HG03066 (cell line): ENCODE data around the gene TBC1D22A.

ENCODE experiments used
- ATAC-seq: cut with Tn5 transposase; IDR thresholded peaks from one replicate; pipeline ENCODE4 v1.9.1; 2021; ENCODE audit warnings: low read depth; ENCODE audit not compliant: unreplicated experiment

TBC1D22A gene

DNA sequence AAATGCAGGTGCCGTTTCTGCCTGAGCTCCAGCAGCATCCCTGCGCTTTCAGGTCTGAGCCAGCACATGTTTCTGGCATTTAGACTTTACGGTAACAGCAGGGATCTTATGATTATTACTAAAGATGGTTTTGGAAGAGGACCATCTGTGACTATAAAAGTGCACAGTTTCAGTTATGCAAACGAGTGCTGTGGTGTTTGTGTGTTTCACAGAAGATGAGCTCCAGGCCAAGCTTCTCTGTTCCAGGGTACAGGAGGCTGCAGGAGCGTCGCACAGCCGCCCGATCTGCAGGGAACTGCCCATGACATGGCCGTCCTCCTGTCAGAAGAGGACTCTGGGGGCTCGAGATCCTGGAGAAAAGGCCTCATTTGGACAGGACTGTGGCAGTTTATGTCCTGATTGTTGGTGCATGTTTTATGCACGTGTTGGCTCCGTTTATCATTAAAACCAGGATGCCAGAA lies 297.3 kb downstream of the TBC1D22A start:
- no peak for ATAC-seq

DNA sequence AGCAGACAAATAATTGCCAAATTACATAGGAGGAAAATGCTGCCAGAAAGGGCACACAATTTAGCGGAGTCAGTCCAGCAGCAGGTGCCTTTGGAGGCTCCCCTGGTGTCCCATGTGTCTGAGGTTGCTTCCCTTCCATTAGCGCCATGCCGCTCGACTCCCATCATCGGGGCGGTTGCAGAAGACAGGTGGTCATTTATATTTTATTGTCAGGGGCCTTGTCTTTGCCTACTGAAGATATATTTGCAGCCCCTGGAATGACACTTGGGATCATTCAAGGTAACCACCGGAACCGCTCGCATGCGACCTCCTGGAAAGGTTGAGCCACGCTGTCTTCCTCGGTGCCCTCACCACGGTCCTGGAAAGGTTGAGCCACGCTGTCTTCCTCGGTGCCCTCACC lies 298.3 kb downstream of the TBC1D22A start:
- no peak for ATAC-seq

DNA sequence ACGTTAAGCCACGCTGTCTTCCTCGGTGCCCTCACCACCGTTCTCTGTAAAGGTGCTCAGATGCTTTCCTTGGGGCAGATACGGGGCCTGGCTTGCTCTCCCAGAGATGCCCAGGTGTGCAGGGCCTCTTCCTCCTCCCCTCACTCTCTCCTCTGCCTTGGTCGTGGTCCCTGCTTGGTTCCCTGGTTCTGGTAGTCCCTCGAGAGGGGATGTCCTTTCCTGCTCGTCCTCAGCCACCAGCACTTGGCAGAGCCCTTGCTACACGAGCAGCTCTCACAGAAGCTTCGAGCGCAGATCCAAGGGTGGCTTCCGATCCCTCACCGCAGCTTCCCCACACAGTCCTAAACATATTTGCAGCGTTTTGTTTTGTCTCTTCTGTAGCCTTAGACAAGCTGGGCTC lies 298.8 kb downstream of the TBC1D22A start:
- ATAC-seq: no peak

DNA sequence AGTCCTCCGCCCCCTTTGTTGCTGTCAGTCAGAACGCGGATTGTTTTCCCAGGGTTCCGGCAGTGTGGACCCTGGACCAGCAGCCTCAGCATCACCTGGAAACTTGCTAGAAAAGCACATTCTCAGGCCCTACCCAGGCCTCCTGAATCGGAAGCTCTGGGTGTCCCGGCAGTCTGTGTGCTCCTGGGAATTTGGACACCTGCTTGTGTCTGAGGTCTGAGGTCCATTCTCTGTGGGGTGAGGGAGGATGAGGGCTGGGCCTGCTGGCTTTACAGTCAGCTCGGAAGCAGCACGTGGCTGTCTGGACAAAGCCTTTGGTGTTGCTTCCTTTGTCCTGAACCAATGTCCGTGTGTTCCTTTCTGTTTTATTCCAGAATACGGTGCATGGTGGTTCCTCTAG lies 299.7 kb downstream of the TBC1D22A start:
- ATAC-seq: no peak

DNA sequence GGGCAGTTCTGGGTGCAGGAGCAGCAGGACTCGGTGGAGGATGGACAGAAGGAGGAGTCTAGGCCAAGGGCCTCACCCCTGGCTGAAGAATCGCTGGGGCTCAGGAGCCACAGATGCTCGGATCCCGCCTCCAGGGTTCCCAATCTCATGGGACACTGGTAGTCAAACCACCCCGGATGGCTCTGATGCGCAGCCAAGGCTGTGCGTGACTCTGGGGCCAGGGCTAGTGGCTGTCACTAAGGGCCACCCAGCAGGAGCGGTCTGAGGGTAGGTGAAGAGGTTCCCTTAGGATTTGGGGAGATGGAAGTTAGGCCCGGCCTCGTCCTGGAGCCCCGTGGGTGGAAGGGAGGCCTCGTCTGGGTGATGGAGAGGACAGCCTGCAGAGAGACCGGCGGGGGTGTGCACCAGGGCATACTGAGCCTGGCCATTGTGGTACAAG lies 300.6 kb downstream of the TBC1D22A start:
- no peak for ATAC-seq

DNA sequence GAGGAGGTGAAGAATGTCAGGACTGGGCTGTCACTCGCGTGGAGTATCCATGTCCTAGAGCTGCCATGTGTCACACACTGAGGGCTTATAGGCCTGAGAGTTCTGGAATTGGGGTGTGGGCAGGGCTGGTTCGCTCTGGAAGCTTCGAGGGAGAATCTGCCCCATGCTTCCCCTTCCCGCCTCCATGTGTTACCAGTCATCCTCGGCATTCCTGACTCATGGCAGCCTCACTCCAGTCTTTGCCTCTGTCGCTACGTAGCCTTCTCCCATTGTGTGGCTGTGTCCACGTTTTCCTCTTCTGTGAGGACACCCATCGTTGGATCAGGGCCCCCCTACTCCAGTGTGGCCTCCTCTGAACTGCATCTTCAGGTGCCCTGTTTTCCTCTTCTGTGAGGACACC lies 301.2 kb downstream of the TBC1D22A start:
- ATAC-seq: no peak

DNA sequence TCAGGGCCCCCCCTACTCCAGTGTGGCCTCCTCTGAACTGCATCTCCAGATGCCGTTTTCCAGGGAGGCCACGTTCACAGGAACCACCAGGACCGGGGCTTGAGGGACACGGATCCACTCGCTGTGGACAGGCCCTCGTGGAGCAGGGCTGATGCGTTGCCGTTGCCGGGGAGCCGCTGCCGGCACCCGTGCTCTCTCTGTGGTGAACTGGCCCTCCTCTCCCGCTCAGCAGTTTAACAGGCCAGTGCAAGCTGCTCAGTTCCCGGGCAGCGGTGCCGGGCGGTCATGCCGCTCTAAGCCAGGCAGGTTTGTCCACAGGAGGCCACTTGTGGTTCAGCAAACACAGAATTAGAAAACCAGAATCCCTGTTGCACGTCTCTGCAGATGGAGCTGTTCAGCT lies 301.6 kb downstream of the TBC1D22A start:
- no peak for ATAC-seq

DNA sequence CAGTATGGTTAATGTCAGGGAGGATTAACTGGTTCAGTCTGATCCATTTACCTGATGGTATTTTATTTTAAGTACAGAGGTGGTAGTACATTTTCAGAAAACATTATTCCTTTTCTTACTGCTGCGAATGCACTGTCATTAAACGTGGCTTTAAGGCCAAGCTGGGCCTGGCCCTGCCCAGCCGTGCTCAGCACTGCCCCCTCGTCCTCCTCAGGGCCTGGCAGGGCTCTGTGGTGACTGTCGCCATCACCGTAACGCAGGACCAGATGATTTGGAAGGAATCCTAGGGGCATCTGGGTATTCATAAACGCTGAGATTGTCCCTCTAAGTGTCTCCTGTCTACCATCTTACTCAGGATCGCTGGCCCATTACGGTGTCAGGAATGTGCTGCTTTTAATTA lies 302.0 kb downstream of the TBC1D22A start:
- no peak for ATAC-seq

DNA sequence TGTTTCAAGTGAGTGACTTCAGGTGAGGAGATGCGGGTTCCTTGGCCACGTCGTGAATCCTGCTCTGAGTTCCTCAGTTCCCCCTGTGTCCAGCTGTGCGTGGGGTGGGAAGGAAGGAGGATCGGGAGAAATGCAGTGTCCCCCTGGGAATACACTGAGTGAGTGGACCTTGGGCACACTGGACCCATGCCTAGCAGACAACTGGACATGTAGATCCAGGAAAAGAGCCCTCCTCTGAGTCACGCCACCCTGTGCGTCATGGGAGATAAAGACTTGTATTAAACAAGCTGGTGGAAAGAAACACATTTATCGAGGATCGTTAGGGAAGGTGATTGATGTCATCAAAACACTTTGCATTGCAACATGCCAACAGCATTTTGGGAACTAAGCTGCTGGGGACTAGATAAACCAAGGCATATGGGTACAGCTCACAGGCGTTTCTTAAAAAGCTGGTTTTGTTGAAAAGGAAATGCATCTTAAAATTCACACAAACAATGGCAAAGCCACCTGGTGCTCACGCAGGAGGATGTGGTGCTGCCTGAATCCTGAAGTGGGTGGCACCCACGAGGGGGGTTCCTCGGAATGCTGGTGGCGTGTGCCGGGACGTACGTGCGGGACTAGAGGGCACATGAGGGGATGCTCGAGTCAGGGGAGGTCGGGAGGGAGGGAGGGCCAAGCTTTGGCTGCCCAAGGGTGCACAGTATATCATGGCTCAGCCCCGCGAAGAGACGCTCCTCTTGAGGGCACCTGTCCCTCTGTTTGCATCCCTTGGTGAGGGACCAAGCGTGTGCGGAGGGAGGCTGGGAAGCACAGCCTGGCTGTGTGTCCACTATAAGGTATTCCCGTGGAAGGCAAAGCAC lies 303.5 kb downstream of the TBC1D22A start:
- no peak for ATAC-seq

DNA sequence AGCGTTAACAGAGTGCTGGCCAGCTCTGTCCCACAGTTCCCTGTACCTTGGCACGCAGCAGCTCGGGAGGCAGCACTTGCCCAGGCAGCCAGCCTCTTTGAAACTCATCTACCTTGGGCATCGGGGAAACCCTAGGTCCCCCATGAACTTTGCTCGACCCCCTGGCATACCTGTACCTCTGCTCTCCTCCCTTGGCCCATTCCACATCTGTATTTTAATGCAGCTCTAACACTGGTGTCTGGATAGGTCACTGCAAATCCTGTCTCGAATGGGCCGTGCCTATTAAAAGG lies 304.1 kb downstream of the TBC1D22A start:
- no peak for ATAC-seq

DNA sequence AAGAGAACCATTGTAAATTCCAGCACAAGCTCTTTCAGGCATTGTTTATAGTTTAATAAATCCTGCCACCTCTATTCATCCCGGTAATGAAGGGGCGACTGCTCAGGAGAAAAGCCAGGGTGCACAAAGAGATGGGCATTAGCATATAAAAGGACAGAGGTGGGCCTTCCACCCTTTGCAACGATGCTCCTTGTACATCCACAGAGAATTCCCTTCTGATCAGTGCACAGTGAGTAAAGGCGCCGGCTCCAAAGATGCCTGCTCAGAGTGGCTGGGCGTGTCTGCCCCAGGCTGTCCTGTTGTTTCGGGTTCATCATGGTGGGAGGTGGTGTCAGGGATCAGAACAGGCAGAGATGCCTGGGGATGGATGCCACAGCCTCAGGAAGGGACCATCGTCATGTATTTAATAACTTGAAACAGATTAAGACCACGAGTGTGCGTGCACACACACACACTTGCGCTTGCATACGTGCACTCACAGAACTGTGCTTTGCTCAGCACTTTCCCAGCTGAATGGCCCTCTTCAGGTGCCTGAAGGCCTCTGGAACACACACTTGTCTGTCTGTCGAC lies 305.0 kb downstream of the TBC1D22A start:
- no peak for ATAC-seq

DNA sequence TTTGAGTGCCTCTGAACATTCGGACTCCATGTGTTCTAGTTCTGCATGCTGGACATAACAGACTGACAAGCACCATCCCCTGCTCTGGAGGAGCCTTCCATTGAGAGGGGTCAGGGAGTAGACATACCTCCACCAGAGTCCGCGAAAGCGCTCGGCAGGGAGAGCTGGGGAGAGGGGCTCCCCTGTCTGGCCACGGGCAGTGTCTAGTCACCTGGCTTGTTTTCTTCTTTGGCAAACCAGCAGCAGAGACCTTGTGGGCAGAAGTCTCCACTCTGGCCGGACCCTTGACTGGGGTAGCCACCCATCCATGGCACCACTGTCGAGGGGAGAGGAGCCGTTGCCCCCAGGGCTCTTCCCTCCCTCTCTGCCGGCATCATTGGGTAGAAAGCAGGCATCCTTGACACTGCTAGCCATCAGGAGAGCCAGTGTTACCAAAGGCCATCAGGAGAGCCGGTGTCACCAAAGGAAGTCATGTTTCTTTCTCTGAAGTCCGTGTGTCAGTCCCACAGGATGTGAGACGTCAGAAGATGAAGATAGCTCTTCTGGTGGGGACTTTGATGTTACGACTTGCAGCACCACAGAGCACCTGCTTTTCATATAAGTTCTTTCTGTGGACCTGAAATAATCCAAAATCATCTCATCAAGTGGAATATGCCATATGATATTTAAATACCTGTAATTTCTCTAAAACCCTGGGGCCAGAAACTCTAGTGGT lies 305.6 kb downstream of the TBC1D22A start:
- ATAC-seq: no peak

DNA sequence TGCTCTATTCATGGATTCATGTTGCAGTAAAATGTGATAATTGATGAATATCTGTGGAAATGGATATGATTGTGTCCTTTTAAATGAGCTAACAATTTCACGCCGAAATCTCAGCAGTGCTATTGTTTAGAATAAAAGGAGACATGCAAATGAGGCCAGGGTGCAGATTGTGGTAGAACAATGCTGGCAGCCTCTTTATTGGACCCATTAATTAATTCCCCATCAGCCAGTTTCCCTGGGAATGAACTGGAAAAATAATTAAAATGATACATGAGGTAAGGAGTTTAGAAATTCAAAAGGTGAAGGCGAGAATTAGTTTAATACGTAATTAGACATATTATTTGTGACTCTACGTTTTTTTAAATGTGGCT lies 306.2 kb downstream of the TBC1D22A start:
- ATAC-seq: no peak

DNA sequence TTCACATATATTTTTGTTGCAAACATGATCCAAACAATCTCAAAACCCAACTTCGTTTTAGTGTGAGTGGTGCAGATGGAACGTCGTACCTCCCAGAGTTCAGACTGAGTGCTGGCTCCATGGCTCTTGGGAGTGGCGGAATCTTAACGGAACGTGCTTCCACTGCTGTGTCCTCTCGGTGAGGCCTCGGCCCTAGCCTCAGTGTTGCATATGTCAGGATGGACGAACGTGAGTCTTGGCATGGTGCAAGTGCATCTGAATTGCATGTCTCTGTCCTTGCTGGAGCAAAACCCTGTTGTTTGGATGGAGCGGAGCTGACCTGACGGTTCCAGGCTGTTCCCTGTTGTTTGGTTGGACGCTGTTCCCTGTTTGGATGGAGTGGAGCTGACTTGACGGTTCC lies 306.8 kb downstream of the TBC1D22A start:
- no peak for ATAC-seq

DNA sequence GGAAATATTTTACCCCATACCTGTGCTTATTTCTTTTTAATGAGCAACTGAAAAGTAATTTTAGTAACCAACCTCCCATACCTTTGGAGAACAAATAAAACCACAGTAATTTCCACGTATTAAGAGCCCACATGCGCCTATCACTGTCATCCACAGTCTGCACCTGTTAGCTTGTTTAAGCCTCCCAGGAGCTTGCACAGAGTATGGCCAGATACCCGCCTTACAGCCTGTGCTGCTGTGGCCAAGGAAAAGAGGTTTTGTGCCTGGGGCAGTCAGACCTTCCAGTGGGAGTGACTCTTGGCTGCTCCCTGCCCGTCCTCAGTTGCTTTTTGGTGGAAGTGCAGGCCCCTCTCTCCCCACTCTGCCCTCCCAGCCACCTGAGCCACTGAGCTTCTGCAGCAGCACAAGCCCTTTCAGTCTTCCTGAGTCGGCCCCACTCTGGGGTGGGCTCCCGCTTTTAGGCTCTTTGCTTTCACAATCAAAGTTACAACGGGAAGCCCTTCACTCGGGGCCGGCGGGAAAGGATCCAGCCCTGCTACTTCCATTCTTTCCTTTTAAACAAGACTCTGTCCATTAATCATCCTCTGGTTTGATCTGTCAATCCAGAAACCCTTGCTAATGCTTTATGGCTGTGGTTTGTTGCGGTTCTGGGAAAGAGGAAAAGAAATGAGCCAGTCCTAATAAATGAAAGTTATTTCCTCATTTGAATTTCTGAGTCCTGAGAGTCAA lies 308.8 kb downstream of the TBC1D22A start:
- no peak for ATAC-seq

DNA sequence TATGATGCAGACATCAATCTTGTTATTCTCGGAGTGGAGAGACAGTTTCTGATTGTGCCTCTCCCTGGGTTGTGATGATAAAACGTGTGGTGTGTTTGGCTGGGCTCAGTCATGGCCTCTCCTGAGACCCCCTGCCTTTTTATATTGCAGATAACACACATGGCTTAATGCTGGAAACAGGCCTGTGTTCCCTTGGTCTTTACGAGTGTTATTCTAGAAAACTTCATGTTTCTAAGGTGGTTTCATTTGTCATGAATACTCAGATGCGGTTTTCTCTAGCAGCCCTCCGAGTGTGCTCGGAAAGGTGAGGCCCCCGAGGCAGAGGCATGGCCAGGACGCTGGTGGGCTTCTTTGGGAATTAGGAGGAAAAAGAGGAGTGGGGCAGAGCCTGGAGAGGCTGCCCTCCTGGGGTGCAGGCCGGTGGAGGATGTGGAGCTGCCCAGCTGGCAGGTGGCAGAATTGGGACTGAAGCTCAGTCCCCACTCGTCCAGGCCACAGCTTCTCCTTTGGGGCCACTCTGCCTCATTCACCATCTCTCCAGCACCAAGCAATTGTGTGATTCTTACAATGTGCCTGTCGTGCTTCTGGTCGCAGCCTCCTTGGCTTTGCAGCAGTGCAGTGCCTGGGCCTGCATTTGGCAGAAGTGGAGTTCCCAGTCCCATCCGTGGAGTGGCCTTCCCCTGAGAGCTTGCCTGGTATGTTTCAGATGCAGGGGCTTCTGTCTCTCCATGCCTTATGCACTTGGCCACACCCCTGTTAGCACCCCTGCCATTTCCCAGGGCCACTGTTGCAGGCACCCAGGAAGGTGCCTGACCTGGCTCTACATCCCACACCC lies 309.6 kb downstream of the TBC1D22A start:
- no peak for ATAC-seq

DNA sequence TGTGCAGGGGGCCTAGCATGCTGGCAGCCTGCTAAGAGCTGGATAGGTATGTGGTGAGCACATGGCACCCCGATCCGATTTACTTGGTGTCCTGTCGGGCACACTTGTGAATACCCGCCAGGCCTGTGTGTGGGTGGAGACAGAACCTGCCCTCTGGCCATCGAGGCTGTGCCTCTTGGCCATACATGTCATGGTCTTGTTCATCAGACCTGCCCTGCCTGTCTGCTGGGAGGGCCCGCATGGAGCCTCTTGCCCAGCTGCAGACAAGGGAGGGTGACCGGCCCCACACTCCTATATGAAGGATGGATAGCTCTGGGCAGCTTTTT lies 310.2 kb downstream of the TBC1D22A start:
- no peak for ATAC-seq

DNA sequence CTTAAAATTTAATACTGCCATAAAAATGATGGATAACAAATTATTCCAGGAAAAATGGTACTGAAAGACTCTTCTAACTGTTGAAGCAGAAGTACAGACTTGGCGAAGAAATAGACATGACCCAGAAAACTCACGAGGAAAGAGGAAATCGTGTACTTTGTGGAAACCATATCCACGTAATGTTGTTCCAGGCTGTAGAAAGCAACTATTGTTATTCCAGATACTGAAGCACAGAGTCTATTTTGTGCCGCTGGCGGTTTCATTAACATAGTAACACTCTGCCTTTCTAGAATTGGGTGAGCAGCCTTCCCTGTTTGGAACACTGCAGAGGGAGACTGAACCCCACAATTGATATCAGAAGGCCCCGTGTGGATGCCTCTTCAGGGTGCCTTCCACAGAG lies 310.6 kb downstream of the TBC1D22A start:
- no peak for ATAC-seq

DNA sequence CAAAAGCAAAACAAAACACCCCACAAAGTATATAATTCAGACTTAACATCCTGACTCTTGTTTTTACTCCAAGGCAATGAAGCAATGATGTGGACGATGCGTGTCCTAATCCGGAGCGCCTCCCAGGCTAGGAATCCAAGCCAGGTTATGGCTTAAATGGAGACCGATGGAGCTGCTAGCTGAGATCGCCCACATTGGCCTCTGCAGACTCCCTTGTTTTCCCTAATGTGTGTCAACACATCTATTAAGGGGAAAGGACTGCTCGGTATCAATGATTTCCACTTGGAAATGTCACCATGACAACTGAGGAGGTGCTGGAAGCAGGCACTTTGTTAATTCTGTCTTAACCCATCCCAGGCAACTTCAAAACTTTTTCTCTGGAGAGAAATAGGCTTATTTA lies 311.7 kb downstream of the TBC1D22A start:
- ATAC-seq: no peak

DNA sequence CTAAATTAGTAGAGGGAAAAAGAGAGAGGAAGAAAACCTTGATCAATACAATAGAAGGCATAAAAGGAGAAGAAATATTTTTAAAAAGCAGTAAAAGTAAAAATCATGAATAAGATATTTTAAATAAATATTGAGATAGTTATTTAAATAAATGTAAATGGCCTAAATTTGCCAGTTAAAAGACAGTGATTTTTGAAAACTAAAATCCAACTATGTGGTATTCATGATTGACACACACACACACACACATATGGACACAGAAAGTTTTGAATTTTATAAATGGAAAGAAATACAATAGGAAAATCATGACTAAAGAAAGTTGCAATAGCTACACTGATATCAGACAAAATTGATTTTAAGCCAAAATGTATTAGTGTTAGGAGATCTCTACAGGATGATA lies 313.1 kb downstream of the TBC1D22A start:
- ATAC-seq: no peak
